ENCODE data around the gene PHF1.
"Not testable (repeated sequence)": the region's sequence is repeated elsewhere in the genome, so short reads cannot be mapped to it uniquely, and the experiment has no call there.

PHF1 gene

GRCh38 chr6:33410711-33411631 is at the start of gene PHF1:
Gene PHF1, plus strand, starts transcription at chr6:33411014. Its CDS starts 1,250 bp downstream, at chr6:33412264.
- no peak for DNase-seq

GRCh38 chr6:33363486-33363885 is 47.3 kb upstream of the PHF1 start:
- not testable (repeated sequence) for DNase-seq, ATAC-seq

More at GRCh38 chr6:33410711-33411631, at the start of gene PHF1:
- peak; percentile 41 for ATAC-seq

GRCh38 chr6:33364475-33365205 is 46.2 kb upstream of the PHF1 start:
- DNase-seq, ATAC-seq: not testable (repeated sequence)

- ATAC-seq: peak; percentile 43
These were observed 45.4 kb upstream of the PHF1 start for GRCh38 chr6:33365206-33365971.

GRCh38 chr6:33367009-33367714 is 43.7 kb upstream of the PHF1 start:
- DNase-seq (no peak), ATAC-seq (no peak)

More at GRCh38 chr6:33365206-33365971, 45.4 kb upstream of the PHF1 start:
- not testable (repeated sequence) for DNase-seq

- not testable (repeated sequence) for ATAC-seq, DNase-seq
These were observed 43.1 kb upstream of the PHF1 start for GRCh38 chr6:33367715-33368025.

- DNase-seq, ATAC-seq: not testable (repeated sequence)
These were observed 38.9 kb upstream of the PHF1 start for GRCh38 chr6:33371901-33372300.

- DNase-seq (no peak), ATAC-seq (no peak)
These were observed 38.2 kb upstream of the PHF1 start for GRCh38 chr6:33372526-33373123.

GRCh38 chr6:33373960-33374910 is 36.6 kb upstream of the PHF1 start:
- DNase-seq (no peak), ATAC-seq (no peak)

GRCh38 chr6:33375143-33375671 is 35.6 kb upstream of the PHF1 start:
- DNase-seq (no peak), ATAC-seq (no peak)

- ATAC-seq (no peak), DNase-seq (no peak)
These were observed 33.6 kb upstream of the PHF1 start for GRCh38 chr6:33377171-33377570.

- not testable (repeated sequence) for DNase-seq, ATAC-seq
These were observed 31.6 kb upstream of the PHF1 start for GRCh38 chr6:33379184-33379583.

- ATAC-seq (no peak), DNase-seq (no peak)
These were observed 30.4 kb upstream of the PHF1 start for GRCh38 chr6:33380272-33380981.

- ATAC-seq: peak; percentile 46
- DNase-seq: no peak
These were observed 27.2 kb upstream of the PHF1 start for GRCh38 chr6:33383427-33384185.

- no peak for ATAC-seq
- no peak for DNase-seq
These were observed 26.2 kb upstream of the PHF1 start for GRCh38 chr6:33384581-33385020.

- DNase-seq (no peak), ATAC-seq (no peak)
These were observed 20.6 kb upstream of the PHF1 start for GRCh38 chr6:33390173-33390572.

- ATAC-seq: no peak
- DNase-seq: no peak
These were observed 20.0 kb upstream of the PHF1 start for GRCh38 chr6:33390767-33391277.
